ENCODE data around the gene FRMD5.

GRCh38 chr15:44158111-44158510, 37.0 kb downstream of the FRMD5 start:
- no peak for TF ChIP-seq CTCF (IDR thresholded peaks at IDR 0.05; ENCODE audit: insufficient read depth, low read length, poor library complexity, severe bottlenecking)
- TF ChIP-seq EZH2phosphoT487 (conservative IDR thresholded peaks at IDR 0.05; ENCODE audit: low read length), result no peak
